HG02852 (cell line): ENCODE results near the gene CARD10.

Experiments used
- ATAC-seq: cut with Tn5 transposase; IDR thresholded peaks from one replicate; pipeline ENCODE4 v1.9.1; 2021; ENCODE audit warnings: mild to moderate bottlenecking, moderate library complexity; ENCODE audit not compliant: unreplicated experiment

CARD10 gene

GRCh38 chr22:37504964-37505363, 14.3 kb downstream of the CARD10 start:
- no peak for ATAC-seq

- no peak for ATAC-seq
These were observed 15.4 kb downstream of the CARD10 start for GRCh38 chr22:37503850-37504249.

GRCh38 chr22:37503183-37503683, 16.0 kb downstream of the CARD10 start:
- no peak for ATAC-seq

GRCh38 chr22:37502342-37503182, 16.7 kb downstream of the CARD10 start:
- ATAC-seq: no peak

- no peak for ATAC-seq
These were observed 17.4 kb downstream of the CARD10 start for GRCh38 chr22:37501610-37502341.

GRCh38 chr22:37500745-37501609, 18.2 kb downstream of the CARD10 start:
- ATAC-seq: no peak

- ATAC-seq: no peak
These were observed 19.2 kb downstream of the CARD10 start for GRCh38 chr22:37499789-37500540.

GRCh38 chr22:37499027-37499707, 20.0 kb downstream of the CARD10 start:
- no peak for ATAC-seq

- ATAC-seq: no peak
These were observed 20.8 kb downstream of the CARD10 start for GRCh38 chr22:37498289-37498909.

GRCh38 chr22:37497062-37497599, 22.1 kb downstream of the CARD10 start:
- no peak for ATAC-seq

GRCh38 chr22:37496651-37497050, 22.6 kb downstream of the CARD10 start:
- no peak for ATAC-seq

- no peak for ATAC-seq
These were observed 25.2 kb downstream of the CARD10 start for GRCh38 chr22:37493979-37494378.

GRCh38 chr22:37492428-37493344, 26.5 kb downstream of the CARD10 start:
- no peak for ATAC-seq

GRCh38 chr22:37491559-37492427, 27.4 kb downstream of the CARD10 start:
- ATAC-seq: no peak

GRCh38 chr22:37491106-37491505, 28.1 kb downstream of the CARD10 start:
- no peak for ATAC-seq

- ATAC-seq: no peak
These were observed 29.2 kb downstream of the CARD10 start for GRCh38 chr22:37489983-37490382.
